ENCODE results near the gene ING5. TPM values are rescaled to one million over a fixed set of nuclear protein-coding genes. Genes with fewer than 3 reads are reported as not detected.

Gene ING5
- total RNA-seq, 4 donors from 2014 or later: 37.4 to 94.3 (median 56.3) TPM

DNA sequence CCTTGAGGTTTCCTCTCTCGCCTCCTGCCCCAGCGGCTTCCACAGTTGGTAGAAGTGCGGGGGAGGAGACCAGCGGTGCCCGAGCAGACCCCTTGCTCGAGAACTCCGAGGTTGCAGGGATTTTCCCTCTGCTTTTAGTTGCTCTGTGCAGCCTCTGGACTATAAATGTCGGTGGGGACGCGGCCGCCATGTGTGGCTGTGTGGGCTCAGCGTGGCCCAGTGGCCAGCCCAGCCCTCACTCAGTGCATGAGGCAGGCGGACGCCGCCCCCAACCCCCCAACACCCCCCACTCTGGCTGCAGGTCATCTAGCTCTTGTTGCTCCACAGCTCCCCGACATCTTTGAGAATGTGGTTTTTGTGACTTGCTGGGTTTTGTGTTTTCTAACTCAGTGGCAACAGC is 17.3 kb downstream of the ING5 start:
- WGBS, 2 donors (ENCODE audit: low coverage in 1 of 2): 95% methylated on average over 16 of the region's 16 CpGs; no CpG with 5 or more reads in 1 of the 2 donors
- H3K36me3 ChIP-seq: peaks cover 0 to 43% (median 15%) of the 10 kb centered on the region in 4 donors
- no peaks in the 10 kb centered on the region for H3K4me1 ChIP-seq
- no peak for DNase-seq
- in situ Hi-C loops (cut with MboI; ENCODE audit: low pct_ligation_motif_present in 1 of 4, low pct_unique_long_range_greater_than_20kb in 1 of 4, low sequenced_read_pairs in 3 of 4) (no loop called here), intact Hi-C loops (cut with DNase I; ENCODE audit: low total_unique reads) (no loop called here)
- TF ChIP-seq POLR2A (IDR thresholded peaks at IDR 0.05): no peak
- TF ChIP-seq, protein P1, sequence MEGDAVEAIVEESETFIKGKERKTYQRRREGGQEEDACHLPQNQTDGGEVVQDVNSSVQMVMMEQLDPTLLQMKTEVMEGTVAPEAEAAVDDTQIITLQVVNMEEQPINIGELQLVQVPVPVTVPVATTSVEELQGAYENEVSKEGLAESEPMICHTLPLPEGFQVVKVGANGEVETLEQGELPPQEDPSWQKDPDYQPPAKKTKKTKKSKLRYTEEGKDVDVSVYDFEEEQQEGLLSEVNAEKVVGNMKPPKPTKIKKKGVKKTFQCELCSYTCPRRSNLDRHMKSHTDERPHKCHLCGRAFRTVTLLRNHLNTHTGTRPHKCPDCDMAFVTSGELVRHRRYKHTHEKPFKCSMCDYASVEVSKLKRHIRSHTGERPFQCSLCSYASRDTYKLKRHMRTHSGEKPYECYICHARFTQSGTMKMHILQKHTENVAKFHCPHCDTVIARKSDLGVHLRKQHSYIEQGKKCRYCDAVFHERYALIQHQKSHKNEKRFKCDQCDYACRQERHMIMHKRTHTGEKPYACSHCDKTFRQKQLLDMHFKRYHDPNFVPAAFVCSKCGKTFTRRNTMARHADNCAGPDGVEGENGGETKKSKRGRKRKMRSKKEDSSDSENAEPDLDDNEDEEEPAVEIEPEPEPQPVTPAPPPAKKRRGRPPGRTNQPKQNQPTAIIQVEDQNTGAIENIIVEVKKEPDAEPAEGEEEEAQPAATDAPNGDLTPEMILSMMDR (IDR thresholded peaks at IDR 0.05): no peak
- TF ChIP-seq EP300 (IDR thresholded peaks at IDR 0.05; ENCODE audit: low read depth): no peak
- no peak for TF ChIP-seq POLR2AphosphoS5 (IDR thresholded peaks at IDR 0.05)
- H3K4me3 ChIP-seq: no peak overlapping the region
- no peak overlapping the region for H3K27ac ChIP-seq
- H3K27me3 ChIP-seq: no peaks in the 10 kb centered on the region
- H3K9me3 ChIP-seq: no peaks in the 10 kb centered on the region

DNA sequence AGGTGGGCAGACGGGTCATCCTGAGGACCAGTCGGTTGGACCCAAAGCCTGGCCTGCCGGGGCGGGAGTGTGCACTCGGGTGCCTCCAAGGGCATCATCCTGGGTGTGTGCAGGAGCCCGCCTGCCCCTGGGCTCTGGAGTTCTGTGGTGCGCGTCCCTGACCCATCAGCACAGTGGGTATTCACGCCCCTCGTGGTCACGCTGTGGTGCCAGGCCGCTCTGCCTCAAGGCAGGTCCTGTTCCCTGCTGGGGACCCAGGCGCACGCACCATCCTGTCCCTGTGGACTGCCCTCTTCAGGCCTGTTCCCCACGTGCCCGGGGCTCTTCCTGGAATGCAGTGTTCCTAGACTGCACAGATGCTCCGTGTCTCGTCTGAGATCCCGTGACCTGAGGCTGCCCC is 18.3 kb downstream of the ING5 start:
- no peak for TF ChIP-seq POLR2AphosphoS5 (IDR thresholded peaks at IDR 0.05)
- TF ChIP-seq, protein P1 (IDR thresholded peaks at IDR 0.05): no peak
- TF ChIP-seq EP300 (IDR thresholded peaks at IDR 0.05; ENCODE audit: low read depth): no peak
- no peak for TF ChIP-seq POLR2A (IDR thresholded peaks at IDR 0.05)
- in situ Hi-C loops (cut with MboI; ENCODE audit: low pct_ligation_motif_present in 1 of 4, low pct_unique_long_range_greater_than_20kb in 1 of 4, low sequenced_read_pairs in 3 of 4): no loop called here
- no peak overlapping the region for H3K4me3 ChIP-seq
- peaks cover 0 to 34% (median 10%) of the 10 kb centered on the region in 4 donors for H3K36me3 ChIP-seq
- no peak overlapping the region for H3K27ac ChIP-seq
- no peaks in the 10 kb centered on the region for H3K27me3 ChIP-seq
- no peaks in the 10 kb centered on the region for H3K9me3 ChIP-seq
- 93% methylated on average over 19 of the region's 19 CpGs; no CpG with 5 or more reads in 1 of the 2 donors for WGBS, 2 donors (ENCODE audit: low coverage in 1 of 2)
- no peaks in the 10 kb centered on the region for H3K4me1 ChIP-seq
- intact Hi-C loops (cut with DNase I; ENCODE audit: low total_unique reads): no loop called here
- no peak for DNase-seq

DNA sequence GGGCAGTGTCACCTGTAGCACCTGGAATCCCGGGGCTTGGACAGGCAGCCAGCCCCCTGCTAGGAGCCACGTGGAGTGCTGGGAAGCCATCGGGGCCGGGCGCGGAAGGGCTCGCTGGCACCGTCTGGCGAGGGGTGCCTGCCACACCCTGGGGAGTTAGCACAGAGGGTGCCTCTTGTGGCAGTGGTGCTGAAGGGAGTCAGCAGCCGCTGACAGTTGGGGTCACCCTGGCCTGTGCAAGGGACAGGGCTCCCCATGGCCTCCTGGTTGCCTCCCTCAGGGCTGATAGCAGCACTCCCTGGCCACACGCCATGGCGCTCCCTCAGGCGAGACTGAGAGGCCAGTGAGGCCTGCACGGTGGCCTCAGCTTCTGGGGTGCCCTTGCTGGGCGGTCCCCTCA is 18.7 kb downstream of the ING5 start:
- DNase-seq: no peak
- in situ Hi-C loops (cut with MboI; ENCODE audit: low pct_ligation_motif_present in 1 of 4, low pct_unique_long_range_greater_than_20kb in 1 of 4, low sequenced_read_pairs in 3 of 4): no loop called here
- no peaks in the 10 kb centered on the region for H3K27me3 ChIP-seq
- no peaks in the 10 kb centered on the region for H3K9me3 ChIP-seq
- peaks cover 0 to 34% (median 10%) of the 10 kb centered on the region in 4 donors for H3K36me3 ChIP-seq
- TF ChIP-seq EP300 (IDR thresholded peaks at IDR 0.05; ENCODE audit: low read depth) (no peak), POLR2A (IDR thresholded peaks at IDR 0.05) (no peak), POLR2AphosphoS5 (IDR thresholded peaks at IDR 0.05) (no peak)
- TF ChIP-seq, protein P1 (IDR thresholded peaks at IDR 0.05): no peak
- 89% methylated on average over 11 of the region's 15 CpGs; no CpG with 5 or more reads in 1 of the 2 donors for WGBS, 2 donors (ENCODE audit: low coverage in 1 of 2)
- no peak overlapping the region for H3K4me3 ChIP-seq
- H3K27ac ChIP-seq: no peak overlapping the region
- intact Hi-C loops (cut with DNase I; ENCODE audit: low total_unique reads): no loop called here
- H3K4me1 ChIP-seq: no peaks in the 10 kb centered on the region

DNA sequence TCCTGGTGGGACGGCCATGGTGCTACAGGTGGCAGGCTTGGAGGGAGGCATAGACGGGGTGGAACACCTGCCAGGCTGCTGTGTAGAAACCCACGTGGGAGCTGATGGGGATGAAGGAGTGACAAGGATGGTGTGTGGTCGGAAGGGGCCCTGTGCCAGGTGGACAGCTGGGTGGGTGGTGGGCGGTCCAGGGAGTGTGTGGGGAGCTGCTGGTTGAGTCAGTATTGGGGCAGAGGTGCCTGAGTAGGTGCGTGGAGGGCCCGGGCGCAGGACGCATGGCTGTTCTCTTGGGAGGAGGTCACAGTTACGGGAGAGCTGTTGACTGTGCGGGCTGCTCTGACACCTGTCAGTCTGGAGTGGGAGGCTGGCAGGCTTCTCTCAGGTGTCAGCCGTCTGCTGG is 20.0 kb downstream of the ING5 start:
- Histone ChIP-seq H3K36me3 (peaks cover 0 to 34% (median 10%) of the 10 kb centered on the region in 4 donors), H3K4me3 (no peak overlapping the region)

More for the DNA sequence above, 20.0 kb downstream of the ING5 start:
- TF ChIP-seq, protein P1 (IDR thresholded peaks at IDR 0.05): no peak
- in situ Hi-C loops (cut with MboI; ENCODE audit: low pct_ligation_motif_present in 1 of 4, low pct_unique_long_range_greater_than_20kb in 1 of 4, low sequenced_read_pairs in 3 of 4): no loop called here
- 90 to 94% methylated on average over 6 to 12 of the region's 12 CpGs for WGBS, 2 donors (ENCODE audit: low coverage in 1 of 2)
- H3K4me1 ChIP-seq: no peaks in the 10 kb centered on the region
- no peak overlapping the region for H3K27ac ChIP-seq
- DNase-seq: no peak
- no peaks in the 10 kb centered on the region for H3K9me3 ChIP-seq
- H3K27me3 ChIP-seq: no peaks in the 10 kb centered on the region
- intact Hi-C loops (cut with DNase I; ENCODE audit: low total_unique reads): no loop called here

Measured in transverse colon (tissue), 4 donors.